Tibial nerve (tissue), 4 donors: ENCODE data around the gene KRTAP13-2. TPM values are rescaled to one million over a fixed set of nuclear protein-coding genes. Genes with fewer than 3 reads are reported as not detected.

Experiments
- DNase-seq, 2 donors: peaks; one replicate each; pipeline ENCODE4 v3.0.0-alpha.2; 2019; ENCODE audit warnings: low spot score in 2 of 2
- H3K27ac ChIP-seq, 4 donors: fragments of 200-600 bp; sonication (generic) in 3 of 4; one replicate each; pipeline ENCODE4 v1.5.1; 2017 to 2019; ENCODE audit warnings: mild to moderate bottlenecking in 1 of 4
- H3K27me3 ChIP-seq, 2 donors: fragments of 200-600 bp; sonication (generic) in 1 of 2; one replicate each; pipeline versions ENCODE4 v1.5.1 to v1.6.0; 2017 to 2019
- H3K36me3 ChIP-seq, 3 donors: fragments of 200-600 bp; sonication (generic); one replicate each; pipeline ENCODE4 v1.5.1; 2018 to 2019
- H3K4me1 ChIP-seq, 4 donors: fragments of 200-600 bp; sonication (generic) in 3 of 4; one replicate each; pipeline ENCODE4 v1.5.1; 2017 to 2019
- H3K4me3 ChIP-seq, 4 donors: fragments of 200-600 bp; sonication (generic) in 3 of 4; one replicate each; pipeline ENCODE4 v1.5.1; 2017 to 2019; ENCODE audit warnings: mild to moderate bottlenecking in 1 of 4, moderate library complexity in 1 of 4
- H3K9me3 ChIP-seq, 4 donors: fragments of 200-600 bp; sonication (generic) in 3 of 4; one replicate each; pipeline ENCODE4 v1.5.1; 2017 to 2019
- EP300 ChIP-seq, 2 donors: sonication (generic); formaldehyde crosslinking; IDR thresholded peaks; one replicate each; pipeline ENCODE4 v1.6.1; 2017; ENCODE audit warnings: antibody characterized with exemption in 2 of 2, mild to moderate bottlenecking in 1 of 2
- POLR2A ChIP-seq, 2 donors: fragments of 450-650 bp; IDR thresholded peaks; one replicate each; pipeline ENCODE4 v1.6.1; 2017; ENCODE audit warnings: antibody characterized with exemption in 2 of 2, mild to moderate bottlenecking in 2 of 2, moderate library complexity in 2 of 2
- WGBS, 2 donors: methylation state at CpG; one replicate each; pipeline ENCODE4 v1.1.5; 2018; 5-methylcytosine and 5-hydroxymethylcytosine counted together
- total RNA-seq, 4 donors: library from RNA; depleted of rRNA; stranded (reverse); fragments of >200 nt; gene quantifications; one replicate each; pipeline ENCODE4 v1.1.0, GENCODE V29; 2016
- TF ChIP-seq, protein P1 (sequence below), 5 experiments: fragments of 200-600 bp in 3 of 5; fragments of 450-650 bp in 2 of 5; sonication (generic) in 3 of 5; IDR thresholded peaks; one replicate each; pipeline ENCODE4 v1.5.1; 2016 to 2019; ENCODE audit warnings: antibody characterized with exemption in 5 of 5, mild to moderate bottlenecking in 3 of 5, moderate library complexity in 2 of 5

KRTAP13-2 gene
- total RNA-seq, 4 donors from 2014 or later, result not detected

DNA sequence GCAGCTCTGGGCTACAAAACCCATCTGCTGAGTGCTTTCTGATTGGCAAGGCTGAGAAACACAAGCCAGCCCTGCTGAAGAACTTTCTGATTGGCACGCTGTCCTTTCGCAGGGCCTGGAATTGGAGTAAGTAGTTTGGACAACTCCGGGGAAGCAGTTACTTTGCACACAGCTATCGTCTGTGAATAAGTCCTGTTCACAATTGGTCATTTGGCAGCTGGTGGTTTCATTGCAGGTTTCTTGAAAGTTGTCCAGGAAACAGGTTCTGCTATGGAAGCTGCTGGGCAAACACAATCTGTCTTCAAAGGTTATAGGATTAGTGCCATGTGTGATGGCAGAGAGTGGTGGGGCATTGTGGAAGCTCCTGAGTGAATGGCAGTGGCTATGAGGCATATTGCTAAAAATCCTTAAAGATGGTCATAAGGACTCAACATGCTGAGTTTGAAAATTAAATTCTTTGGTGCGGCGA lies 34.8 kb downstream of the KRTAP13-2 start, which contains the start of gene KRTAP27-1:
Gene KRTAP27-1, minus strand, starts transcription at position 419 of the 469 bp plus-strand sequence. Its CDS starts 26 bp downstream, at position 393.
- Histone ChIP-seq H3K9me3 (no peaks in the 10 kb centered on the region), H3K36me3 (no peaks in the 10 kb centered on the region), H3K4me3 (no peak within 1 kb of the TSS), H3K27ac (no peak within 1 kb of the TSS), H3K4me1 (peaks cover 0 to 3% (median 0%) of the 10 kb centered on the region in 4 donors), H3K27me3 (no peaks in the 10 kb centered on the region)
- WGBS, 2 donors, result 80 to 92% methylated on average over 6 of the region's 6 CpGs
- DNase-seq, result no peak
- TF ChIP-seq EP300 (IDR thresholded peaks at IDR 0.05), result no peak
- TF ChIP-seq, protein P1, sequence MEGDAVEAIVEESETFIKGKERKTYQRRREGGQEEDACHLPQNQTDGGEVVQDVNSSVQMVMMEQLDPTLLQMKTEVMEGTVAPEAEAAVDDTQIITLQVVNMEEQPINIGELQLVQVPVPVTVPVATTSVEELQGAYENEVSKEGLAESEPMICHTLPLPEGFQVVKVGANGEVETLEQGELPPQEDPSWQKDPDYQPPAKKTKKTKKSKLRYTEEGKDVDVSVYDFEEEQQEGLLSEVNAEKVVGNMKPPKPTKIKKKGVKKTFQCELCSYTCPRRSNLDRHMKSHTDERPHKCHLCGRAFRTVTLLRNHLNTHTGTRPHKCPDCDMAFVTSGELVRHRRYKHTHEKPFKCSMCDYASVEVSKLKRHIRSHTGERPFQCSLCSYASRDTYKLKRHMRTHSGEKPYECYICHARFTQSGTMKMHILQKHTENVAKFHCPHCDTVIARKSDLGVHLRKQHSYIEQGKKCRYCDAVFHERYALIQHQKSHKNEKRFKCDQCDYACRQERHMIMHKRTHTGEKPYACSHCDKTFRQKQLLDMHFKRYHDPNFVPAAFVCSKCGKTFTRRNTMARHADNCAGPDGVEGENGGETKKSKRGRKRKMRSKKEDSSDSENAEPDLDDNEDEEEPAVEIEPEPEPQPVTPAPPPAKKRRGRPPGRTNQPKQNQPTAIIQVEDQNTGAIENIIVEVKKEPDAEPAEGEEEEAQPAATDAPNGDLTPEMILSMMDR (IDR thresholded peaks at IDR 0.05), result no peak

DNA sequence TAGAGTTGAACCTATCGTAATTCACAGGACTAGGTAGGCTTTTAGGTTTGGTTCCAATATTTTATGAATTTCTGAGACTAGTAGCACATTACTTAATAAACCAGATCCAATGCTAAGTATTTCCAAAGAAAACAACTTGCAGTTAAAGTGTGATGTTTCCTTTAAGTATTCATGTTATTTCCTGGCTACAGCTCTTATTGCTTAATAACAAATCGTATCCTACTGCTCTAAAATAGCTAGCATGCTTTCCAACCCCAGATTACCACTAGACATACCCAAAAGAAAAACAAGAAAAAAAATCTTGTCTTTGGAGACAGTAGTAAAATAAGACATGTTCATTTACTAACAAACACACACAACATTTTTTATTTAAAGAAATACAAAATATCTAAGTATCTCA lies 35.5 kb downstream of the KRTAP13-2 start:
- TF ChIP-seq POLR2A (IDR thresholded peaks at IDR 0.05) (no peak), EP300 (IDR thresholded peaks at IDR 0.05) (no peak)
- TF ChIP-seq, protein P1 (IDR thresholded peaks at IDR 0.05), result no peak
- Histone ChIP-seq H3K9me3 (no peaks in the 10 kb centered on the region), H3K4me1 (peaks cover 0 to 3% (median 0%) of the 10 kb centered on the region in 4 donors), H3K36me3 (no peaks in the 10 kb centered on the region), H3K4me3 (no peak overlapping the region), H3K27ac (no peak overlapping the region), H3K27me3 (no peaks in the 10 kb centered on the region)
- 53 to 57% methylated on average over 2 of the region's 2 CpGs for WGBS, 2 donors
- no peak for DNase-seq

DNA sequence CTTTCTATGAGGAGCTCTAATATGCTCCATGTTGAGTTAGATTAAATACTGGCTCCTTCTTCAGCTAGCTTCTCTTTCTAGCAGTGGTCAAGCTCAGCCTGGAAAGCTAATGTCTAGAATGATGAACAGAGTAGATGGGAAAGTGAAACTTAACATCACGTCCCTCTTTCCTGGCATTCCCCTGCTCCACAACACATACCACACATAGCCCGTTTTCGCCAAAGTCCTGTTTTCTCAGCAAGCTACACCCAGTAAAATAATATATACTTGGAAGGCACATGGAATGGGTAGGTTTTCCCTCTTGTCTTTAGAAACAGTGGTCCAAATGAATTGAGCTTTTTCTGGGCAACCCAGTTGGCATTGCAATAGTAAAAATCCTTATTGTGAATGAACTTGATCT lies 38.3 kb downstream of the KRTAP13-2 start:
- 74 to 78% methylated on average over 3 of the region's 3 CpGs for WGBS, 2 donors
- no peak for TF ChIP-seq EP300 (IDR thresholded peaks at IDR 0.05)
- TF ChIP-seq, protein P1 (IDR thresholded peaks at IDR 0.05), result no peak
- TF ChIP-seq POLR2A (IDR thresholded peaks at IDR 0.05), result no peak
- H3K4me1 ChIP-seq, result peaks cover 0 to 3% (median 0%) of the 10 kb centered on the region in 4 donors
- no peak overlapping the region for H3K4me3 ChIP-seq
- no peak overlapping the region for H3K27ac ChIP-seq
- DNase-seq, result no peak
- no peaks in the 10 kb centered on the region for H3K36me3 ChIP-seq
- no peaks in the 10 kb centered on the region for H3K9me3 ChIP-seq
- H3K27me3 ChIP-seq, result no peaks in the 10 kb centered on the region

DNA sequence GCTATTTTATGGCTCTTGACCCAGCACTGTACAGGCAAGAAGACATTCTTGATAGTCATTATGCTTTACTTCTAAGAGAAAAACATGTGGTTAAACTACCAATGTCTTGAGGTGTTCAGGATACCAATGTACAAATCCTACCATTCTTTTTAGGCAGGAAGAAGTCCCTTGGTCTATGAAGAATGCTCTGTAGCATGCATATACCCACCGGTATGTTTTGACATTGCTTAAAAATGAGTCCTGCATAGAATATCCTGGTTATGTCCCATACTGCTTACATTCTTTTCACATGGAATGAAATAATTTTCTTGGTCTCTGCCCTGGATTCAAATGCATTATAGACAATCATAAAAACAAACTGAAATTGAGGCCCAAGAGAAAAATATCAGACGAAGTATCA lies 39.4 kb downstream of the KRTAP13-2 start:
- 87 to 91% methylated on average over 2 of the region's 2 CpGs for WGBS, 2 donors
- no peak overlapping the region for H3K27ac ChIP-seq
- DNase-seq, result no peak
- peaks cover 0 to 3% (median 0%) of the 10 kb centered on the region in 4 donors for H3K4me1 ChIP-seq
- no peaks in the 10 kb centered on the region for H3K36me3 ChIP-seq
- H3K9me3 ChIP-seq, result no peaks in the 10 kb centered on the region
- no peaks in the 10 kb centered on the region for H3K27me3 ChIP-seq
- TF ChIP-seq, protein P1 (IDR thresholded peaks at IDR 0.05), result no peak
- no peak overlapping the region for H3K4me3 ChIP-seq

DNA sequence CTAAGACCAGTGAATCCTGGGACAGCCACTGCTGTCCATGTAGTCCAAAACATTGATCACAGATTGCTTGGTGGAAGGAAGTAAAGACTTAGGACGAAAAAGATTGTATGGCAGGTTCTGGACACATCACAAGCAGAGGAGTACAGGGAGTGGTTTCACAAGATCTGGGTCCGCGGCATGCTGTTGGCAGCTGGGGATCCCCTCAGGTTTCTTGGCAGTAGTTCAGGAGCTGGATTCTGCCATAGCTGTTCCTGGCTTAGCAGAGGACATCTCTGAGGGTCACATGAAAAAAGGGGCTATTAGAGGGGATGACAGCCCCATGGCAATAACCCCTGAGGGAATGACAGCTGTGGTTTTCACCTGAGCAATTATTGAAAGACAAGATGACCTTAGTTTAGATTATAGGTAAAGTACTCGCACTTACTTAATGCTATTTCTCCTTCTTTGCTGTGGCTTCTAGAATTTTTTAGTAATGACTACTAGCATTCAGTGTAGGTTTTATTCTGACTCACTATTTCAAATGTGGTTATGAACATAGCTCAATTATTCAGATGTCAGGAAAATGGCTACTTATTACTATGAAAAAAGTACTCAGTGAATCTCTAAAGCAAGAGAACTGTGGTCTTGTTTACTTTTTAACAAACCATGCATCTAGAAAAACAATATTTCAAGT lies 42.7 kb downstream of the KRTAP13-2 start:
- 86 to 92% methylated on average over 4 of the region's 4 CpGs for WGBS, 2 donors
- Histone ChIP-seq H3K27me3 (no peaks in the 10 kb centered on the region), H3K4me3 (no peak overlapping the region), H3K36me3 (no peaks in the 10 kb centered on the region), H3K27ac (no peak overlapping the region), H3K9me3 (peaks cover 0 to 16% (median 0%) of the 10 kb centered on the region in 4 donors), H3K4me1 (no peaks in the 10 kb centered on the region)
- no peak for DNase-seq
- TF ChIP-seq EP300 (IDR thresholded peaks at IDR 0.05) (no peak), POLR2A (IDR thresholded peaks at IDR 0.05) (no peak)
- TF ChIP-seq, protein P1 (IDR thresholded peaks at IDR 0.05), result no peak
